Mesendoderm (in vitro differentiated cells): ENCODE data around the gene GSTM3.

Source experiments
- DNase-seq: peaks from one replicate; pipeline ENCODE4 v3.0.0; 2013
- H2AK5ac ChIP-seq: 2 replicates; pipeline ENCODE4 v1.6.1; 2013; ENCODE audit warnings: low read length, inconsistent platforms
- H2BK120ac ChIP-seq: 2 replicates; pipeline ENCODE4 v1.6.1; 2013; ENCODE audit warnings: low read depth, mild to moderate bottlenecking, low read length, moderate library complexity, mixed read lengths
- H2BK15ac ChIP-seq: replicated peaks from 2 replicates; pipeline ENCODE4 v1.6.1; 2013; ENCODE audit warnings: low read depth, mild to moderate bottlenecking, moderate library complexity
- H2BK5ac ChIP-seq: 2 replicates; pipeline ENCODE4 v1.6.1; 2013; ENCODE audit warnings: low read length, inconsistent platforms
- H3K18ac ChIP-seq: 2 replicates; pipeline ENCODE4 v1.6.1; 2013; ENCODE audit warnings: mild to moderate bottlenecking, low read length, mixed read lengths
- H3K23ac ChIP-seq: one replicate; pipeline ENCODE4 v1.6.1; 2013; ENCODE audit warnings: low read length
- H3K27ac ChIP-seq: 2 replicates; pipeline ENCODE4 v1.5.1; 2013; ENCODE audit warnings: low read depth, mild to moderate bottlenecking, inconsistent platforms, low read length, moderate library complexity
- H3K27me3 ChIP-seq: 2 replicates; pipeline ENCODE4 v1.6.1; 2013; ENCODE audit warnings: low read length, control low read depth, mild to moderate bottlenecking, inconsistent platforms; ENCODE audit not compliant: insufficient read depth, poor library complexity
- H3K36me3 ChIP-seq: 2 replicates; pipeline ENCODE4 v1.6.1; 2013; ENCODE audit warnings: low read length, inconsistent platforms; ENCODE audit not compliant: control insufficient read depth, insufficient read depth
- H3K4ac ChIP-seq: one replicate; pipeline ENCODE4 v1.6.1; 2013; ENCODE audit warnings: low read depth, mild to moderate bottlenecking, low read length, moderate library complexity
- H3K4me1 ChIP-seq: 2 replicates; pipeline ENCODE4 v1.6.1; 2013; ENCODE audit warnings: low read depth, low read length, inconsistent platforms; ENCODE audit not compliant: control insufficient read depth
- H3K4me2 ChIP-seq: 2 replicates; pipeline ENCODE4 v1.6.1; 2013; ENCODE audit warnings: low read length
- H3K4me3 ChIP-seq: 2 replicates; pipeline ENCODE4 v1.5.1; 2013; ENCODE audit warnings: mild to moderate bottlenecking, low read length
- H3K56ac ChIP-seq: one replicate; pipeline ENCODE4 v1.6.1; 2013; ENCODE audit warnings: low read length
- H3K79me1 ChIP-seq: 2 replicates; pipeline ENCODE4 v1.6.1; 2013; ENCODE audit warnings: low read length, inconsistent platforms
- H3K79me2 ChIP-seq: 2 replicates; pipeline ENCODE4 v1.6.1; 2013; ENCODE audit warnings: mild to moderate bottlenecking, low read length; ENCODE audit not compliant: control insufficient read depth, insufficient read depth
- H3K9ac ChIP-seq: 2 replicates; pipeline ENCODE4 v1.6.1; 2013; ENCODE audit warnings: low read length, inconsistent platforms
- H4K5ac ChIP-seq: one replicate; pipeline ENCODE4 v1.6.1; 2013; ENCODE audit warnings: low read length
- H4K8ac ChIP-seq: one replicate; pipeline ENCODE4 v1.6.1; 2013; ENCODE audit warnings: low read depth, mild to moderate bottlenecking, control low read depth, low read length, moderate library complexity
- WGBS: extraction: QIAGEN DNeasy Blood & Tissue Kit; methylation state at CpG from one replicate; pipeline ENCODE4 v1.1.7; 2013; ENCODE audit warnings: low lambda C conversion rate, missing lambda C conversion rate; ENCODE audit not compliant: insufficient coverage; ENCODE audit errors: extremely low coverage; 5-methylcytosine and 5-hydroxymethylcytosine counted together

The GSTM3 gene

GRCh38 chr1:109765483-109765815 is 24.6 kb upstream of the GSTM3 start:
- H2BK120ac ChIP-seq = no peak overlapping the region
- H2AK5ac ChIP-seq = no peak overlapping the region
- WGBS = no CpG with 5 or more reads among the region's 4 CpGs
- H3K18ac ChIP-seq = no peak overlapping the region
- no peak overlapping the region for H4K8ac ChIP-seq
- DNase-seq = no peak
- H3K4me3 ChIP-seq = no peak overlapping the region
- no peak overlapping the region for H3K4ac ChIP-seq
- H3K56ac ChIP-seq = no peak overlapping the region
- no peak overlapping the region for H3K27ac ChIP-seq
- H3K9ac ChIP-seq = no peak overlapping the region
- H2BK15ac ChIP-seq = no peak overlapping the region
- H4K5ac ChIP-seq = no peak overlapping the region
- no peaks in the 10 kb centered on the region for H3K27me3 ChIP-seq
- no peak overlapping the region for H2BK5ac ChIP-seq
- no peak overlapping the region for H3K23ac ChIP-seq
- H3K79me1 ChIP-seq = no peaks in the 10 kb centered on the region
- H3K4me1 ChIP-seq = no peaks in the 10 kb centered on the region
- H3K4me2 ChIP-seq = no peak overlapping the region
- H3K36me3 ChIP-seq = no peaks in the 10 kb centered on the region
- H3K79me2 ChIP-seq = no peaks in the 10 kb centered on the region

- Histone ChIP-seq H4K8ac (no peak overlapping the region), H2BK5ac (no peak overlapping the region), H3K27me3 (no peaks in the 10 kb centered on the region), H3K36me3 (no peaks in the 10 kb centered on the region), H3K9ac (no peak overlapping the region), H3K79me2 (no peaks in the 10 kb centered on the region), H2BK15ac (no peak overlapping the region), H3K4me3 (no peak overlapping the region), H3K4me2 (no peak overlapping the region), H2AK5ac (no peak overlapping the region), H3K56ac (no peak overlapping the region), H3K4ac (no peak overlapping the region), H3K79me1 (no peaks in the 10 kb centered on the region), H3K27ac (no peak overlapping the region), H3K23ac (no peak overlapping the region), H2BK120ac (no peak overlapping the region), H3K4me1 (no peaks in the 10 kb centered on the region), H3K18ac (no peak overlapping the region), H4K5ac (no peak overlapping the region)
- no peak for DNase-seq
- no CpG with 5 or more reads among the region's 13 CpGs for WGBS
Observed at GRCh38 chr1:109764561-109765482, 24.0 kb upstream of the GSTM3 start.

GRCh38 chr1:109763646-109764415 is 23.0 kb upstream of the GSTM3 start, which contains the start of gene EPS8L3:
TSS of gene EPS8L3 (minus strand) at chr1:109763923. CDS start at chr1:109761749, 2,174 bp downstream.
- H3K27ac ChIP-seq = no peak within 1 kb of the TSS
- H3K4me2 ChIP-seq = no peak within 1 kb of the TSS
- no peaks in the 10 kb centered on the region for H3K79me1 ChIP-seq
- DNase-seq = no peak
- no peak within 1 kb of the TSS for H3K56ac ChIP-seq
- no peak within 1 kb of the TSS for H3K18ac ChIP-seq
- H4K5ac ChIP-seq = no peak within 1 kb of the TSS
- WGBS = no CpG with 5 or more reads among the region's 11 CpGs
- no peak within 1 kb of the TSS for H2AK5ac ChIP-seq
- H3K36me3 ChIP-seq = no peaks in the 10 kb centered on the region
- no peak within 1 kb of the TSS for H3K4me3 ChIP-seq
- H3K27me3 ChIP-seq = no peaks in the 10 kb centered on the region
- no peak within 1 kb of the TSS for H2BK5ac ChIP-seq
- no peak within 1 kb of the TSS for H2BK120ac ChIP-seq
- H3K23ac ChIP-seq = peak within 1 kb of the TSS; percentile 45
- H3K4ac ChIP-seq = no peak within 1 kb of the TSS
- H3K9ac ChIP-seq = no peak within 1 kb of the TSS
- H3K4me1 ChIP-seq = no peaks in the 10 kb centered on the region
- H3K79me2 ChIP-seq = no peaks in the 10 kb centered on the region
- H4K8ac ChIP-seq = no peak within 1 kb of the TSS
- H2BK15ac ChIP-seq = no peak within 1 kb of the TSS

- H3K18ac ChIP-seq = no peak overlapping the region
- H3K23ac ChIP-seq = no peak overlapping the region
- H2BK15ac ChIP-seq = no peak overlapping the region
- H3K4ac ChIP-seq = no peak overlapping the region
- H3K4me3 ChIP-seq = no peak overlapping the region
- no peaks in the 10 kb centered on the region for H3K36me3 ChIP-seq
- DNase-seq = no peak
- no peak overlapping the region for H2BK120ac ChIP-seq
- no peak overlapping the region for H4K8ac ChIP-seq
- H3K27me3 ChIP-seq = no peaks in the 10 kb centered on the region
- H2AK5ac ChIP-seq = no peak overlapping the region
- 100% methylated on average over 2 of the region's 11 CpGs for WGBS
- no peak overlapping the region for H3K27ac ChIP-seq
- no peak overlapping the region for H3K56ac ChIP-seq
- no peaks in the 10 kb centered on the region for H3K79me1 ChIP-seq
- no peaks in the 10 kb centered on the region for H3K4me1 ChIP-seq
- no peak overlapping the region for H4K5ac ChIP-seq
- no peak overlapping the region for H3K4me2 ChIP-seq
- H3K79me2 ChIP-seq = no peaks in the 10 kb centered on the region
- H3K9ac ChIP-seq = no peak overlapping the region
- H2BK5ac ChIP-seq = no peak overlapping the region
Observed at GRCh38 chr1:109762821-109763645, 22.2 kb upstream of the GSTM3 start.

- no peaks in the 10 kb centered on the region for H3K36me3 ChIP-seq
- no peaks in the 10 kb centered on the region for H3K79me1 ChIP-seq
- H3K18ac ChIP-seq = no peak overlapping the region
- no peak overlapping the region for H2BK5ac ChIP-seq
- no peak overlapping the region for H4K5ac ChIP-seq
- H3K4ac ChIP-seq = no peak overlapping the region
- no peak overlapping the region for H3K9ac ChIP-seq
- H4K8ac ChIP-seq = no peak overlapping the region
- no peak overlapping the region for H3K4me3 ChIP-seq
- no peak overlapping the region for H3K4me2 ChIP-seq
- H3K56ac ChIP-seq = no peak overlapping the region
- H3K79me2 ChIP-seq = no peaks in the 10 kb centered on the region
- WGBS = no CpG with 5 or more reads among the region's 7 CpGs
- no peak overlapping the region for H3K23ac ChIP-seq
- no peak for DNase-seq
- H3K27me3 ChIP-seq = no peaks in the 10 kb centered on the region
- H2AK5ac ChIP-seq = no peak overlapping the region
- no peak overlapping the region for H2BK120ac ChIP-seq
- H3K27ac ChIP-seq = no peak overlapping the region
- no peaks in the 10 kb centered on the region for H3K4me1 ChIP-seq
- H2BK15ac ChIP-seq = no peak overlapping the region
Observed at GRCh38 chr1:109762039-109762585, 21.3 kb upstream of the GSTM3 start.
